Right lobe of liver (tissue), 6 donors: ENCODE results near the gene WSB2. TPM values are rescaled to one million over a fixed set of nuclear protein-coding genes. Genes with fewer than 3 reads are reported as not detected.

Source experiments
- ATAC-seq, 4 donors: fragments of 200-7000 bp; cut with Tn5 transposase; one replicate each; pipeline ENCODE4 v1.9.1; 2020; ENCODE audit warnings: mild to moderate bottlenecking in 4 of 4, moderate library complexity in 4 of 4
- DNase-seq, 3 donors: peaks; one replicate each; pipeline ENCODE4 v3.0.0-alpha.2; 2020
- H3K27ac ChIP-seq, 3 donors: fragments of 200-600 bp; one replicate each; pipeline ENCODE4 v1.8.0; 2022
- H3K27me3 ChIP-seq, 2 donors: fragments of 200-600 bp; one replicate each; pipeline ENCODE4 v1.8.0; 2022
- H3K36me3 ChIP-seq, 4 donors: fragments of 200-600 bp; sonication (generic) in 1 of 4; one replicate each; pipeline versions ENCODE4 v1.5.1 to v1.8.0; 2017 to 2022; ENCODE audit warnings: control low read depth in 1 of 4
- H3K4me1 ChIP-seq, 4 donors: fragments of 200-600 bp; sonication (generic) in 1 of 4; one replicate each; pipeline versions ENCODE4 v1.5.1 to v1.8.0; 2017 to 2022; ENCODE audit warnings: control low read depth in 1 of 4
- H3K4me3 ChIP-seq, 3 donors: fragments of 200-600 bp; one replicate each; pipeline ENCODE4 v1.8.0; 2022
- H3K9me3 ChIP-seq, 4 donors: fragments of 200-600 bp; sonication (generic) in 1 of 4; one replicate each; pipeline versions ENCODE4 v1.5.1 to v1.8.0; 2017 to 2022; ENCODE audit warnings: control low read depth in 1 of 4
- CTCF ChIP-seq, 4 donors: fragments of 200-600 bp in 3 of 4; fragments of 450-650 bp in 1 of 4; IDR thresholded peaks; one replicate each; pipeline versions ENCODE4 v1.5.1 to v1.8.0; 2016 to 2022; ENCODE audit warnings: antibody characterized with exemption in 4 of 4, mild to moderate bottlenecking in 2 of 4
- POLR2A ChIP-seq: fragments of 450-650 bp; IDR thresholded peaks from one replicate; pipeline ENCODE4 v1.6.1; 2017; ENCODE audit warnings: antibody characterized with exemption, mild to moderate bottlenecking
- WGBS: methylation state at CpG from one replicate; pipeline ENCODE4 v1.1.6; 2018; ENCODE audit warnings: low coverage, low lambda C conversion rate; ENCODE audit not compliant: insufficient coverage; ENCODE audit errors: missing lambda C conversion rate; 5-methylcytosine and 5-hydroxymethylcytosine counted together
- intact Hi-C, 2 donors: fragments of 100-400 bp; cut with DNase I; formaldehyde crosslinking; loops; one replicate each; pipeline versions ENCODE4 v1.11.2 to v1.14.1; 2022
- total RNA-seq, 6 experiments: library from RNA; depleted of rRNA in 2 of 6; stranded (reverse); fragments of >200 nt in 2 of 6; fragmentation: NEBNext Ultra II Directional in 3 of 6; extraction: Animal tissue kit (Norgen Biotek cat#: 25700) in 3 of 6; gene quantifications; one replicate each; pipeline versions ENCODE4 v1.1.0 to v1.2.4, GENCODE V29; 2016 to 2023
- donor health status: DM: no; HTN: yes; CAD: no.
- donor health status: DM: no; HTN: no; CAD: no.
- donor health status: DM: no; HTN: no; CAD: no.
- donor health status: DM: no; HTN: yes; CAD: no.
- donor health status: DM: no; HTN: yes; CAD: no.

Gene WSB2
- total RNA-seq, 6 experiments from 2014 or later: 27.5 to 73.9 (median 49.0) TPM

GRCh38 chr12:118101051-118101450 lies 40.1 kb upstream of the WSB2 start:
- ATAC-seq (no peak), DNase-seq (no peak)
- no peaks in the 10 kb centered on the region for H3K36me3 ChIP-seq
- H3K27me3 ChIP-seq: no peaks in the 10 kb centered on the region
- H3K27ac ChIP-seq: no peak overlapping the region
- TF ChIP-seq POLR2A (no peak), CTCF (IDR thresholded peaks at IDR 0.05) (no peak)
- H3K9me3 ChIP-seq: no peaks in the 10 kb centered on the region
- peaks cover 0 to 9% (median 4%) of the 10 kb centered on the region in 4 donors for H3K4me1 ChIP-seq
- no peak overlapping the region for H3K4me3 ChIP-seq
- 78% methylated on average over 3 of the region's 3 CpGs for WGBS
- intact Hi-C loops: no loop called here

DNA sequence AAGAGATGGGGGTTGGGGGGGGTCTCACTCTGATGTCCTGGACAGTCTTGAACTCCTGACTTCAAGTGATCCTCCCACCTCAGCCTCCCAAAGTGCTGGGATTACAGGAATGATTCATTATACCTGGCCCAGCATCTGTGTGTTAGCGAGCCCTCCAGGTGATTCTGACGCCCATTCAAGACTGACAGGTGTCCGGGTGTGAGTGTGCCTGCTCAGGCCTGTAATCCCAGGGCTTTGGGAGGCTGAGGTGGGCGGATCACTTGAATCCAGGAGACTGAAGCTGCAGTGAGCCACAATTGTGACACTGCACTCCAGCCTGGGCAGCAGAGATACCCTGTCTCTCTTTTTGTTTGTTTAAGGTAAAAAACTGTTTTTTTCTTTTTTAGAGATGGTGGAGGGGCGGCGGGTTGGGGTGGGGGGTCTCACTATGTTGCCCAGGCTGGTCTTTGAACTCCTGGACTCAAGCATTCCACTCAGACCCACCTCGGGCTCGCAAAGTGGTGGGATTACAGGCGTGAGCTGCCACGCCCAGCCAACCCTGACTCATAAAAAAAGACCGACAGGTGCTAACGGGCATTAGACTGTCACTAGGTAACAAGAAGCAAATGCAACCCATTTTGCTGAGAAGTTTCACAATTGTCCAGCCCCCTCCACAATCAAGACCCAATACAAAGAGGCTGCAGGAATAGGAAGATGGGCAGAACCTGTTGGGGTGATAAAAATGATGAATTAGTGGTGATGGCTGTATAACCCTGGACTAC lies 38.1 kb upstream of the WSB2 start:
- Histone ChIP-seq H3K4me3 (no peak overlapping the region), H3K27ac (no peak overlapping the region), H3K27me3 (no peaks in the 10 kb centered on the region), H3K36me3 (no peaks in the 10 kb centered on the region), H3K9me3 (no peaks in the 10 kb centered on the region), H3K4me1 (peaks cover 0 to 9% (median 4%) of the 10 kb centered on the region in 4 donors)
- TF ChIP-seq POLR2A: no peak
- no peak for TF ChIP-seq CTCF (IDR thresholded peaks at IDR 0.05)
- DNase-seq (no peak), ATAC-seq (no peak)
- intact Hi-C loops: no loop called here
- 93% methylated on average over 7 of the region's 12 CpGs for WGBS

- Histone ChIP-seq H3K4me1 (peaks cover 0 to 9% (median 4%) of the 10 kb centered on the region in 4 donors), H3K27me3 (no peaks in the 10 kb centered on the region), H3K9me3 (no peaks in the 10 kb centered on the region), H3K27ac (no peak overlapping the region), H3K36me3 (no peaks in the 10 kb centered on the region), H3K4me3 (no peak overlapping the region)
- intact Hi-C loops: no loop called here
- 76% methylated on average over 3 of the region's 3 CpGs for WGBS
- DNase-seq (no peak), ATAC-seq (no peak)
- TF ChIP-seq CTCF (IDR thresholded peaks at IDR 0.05) (no peak), POLR2A (no peak)
These were observed 37.4 kb upstream of the WSB2 start for GRCh38 chr12:118098401-118098800.

GRCh38 chr12:118094039-118094438 lies 33.1 kb upstream of the WSB2 start:
- Histone ChIP-seq H3K36me3 (no peaks in the 10 kb centered on the region), H3K27me3 (no peaks in the 10 kb centered on the region), H3K27ac (no peak overlapping the region), H3K4me3 (no peak overlapping the region), H3K4me1 (peaks cover 0 to 5% (median 0%) of the 10 kb centered on the region in 4 donors), H3K9me3 (no peaks in the 10 kb centered on the region)
- 73% methylated on average over 3 of the region's 3 CpGs for WGBS
- no peak for TF ChIP-seq POLR2A
- TF ChIP-seq CTCF (IDR thresholded peaks at IDR 0.05): no peak
- no peak for ATAC-seq
- no peak for DNase-seq
- intact Hi-C loops: no loop called here
